Measurements from ENCODE around the gene CT47C1.
"Not testable (repeated sequence)": the region's sequence is repeated elsewhere in the genome, so short reads cannot be mapped to it uniquely, and the experiment has no call there.

Gene CT47C1

GRCh38 chrX:119072744-119073143 lies at the start of gene CT47C1:
Gene CT47C1 (plus strand): TSS chrX:119072993. CDS start chrX:119073226, 233 bp downstream.
- DNase-seq, result no peak

DNA sequence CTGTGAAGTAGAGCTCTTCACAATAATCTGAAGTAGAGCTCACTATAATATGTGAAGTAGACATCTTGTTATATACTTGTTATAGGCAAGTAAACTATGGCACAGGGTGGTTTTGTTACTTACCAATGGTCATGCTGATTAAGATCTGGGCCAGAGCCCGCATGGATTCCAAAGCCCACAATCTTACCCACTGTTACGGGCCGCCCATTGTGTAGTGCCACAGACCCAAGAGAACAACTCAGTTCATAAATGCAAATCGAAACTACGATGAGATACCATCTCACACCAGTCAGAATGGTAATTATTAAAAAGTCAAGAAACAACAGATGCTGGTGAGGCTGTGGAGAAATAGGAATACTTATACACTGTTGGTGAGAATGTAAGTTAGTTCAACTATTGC lies 46.9 kb upstream of the CT47C1 start:
- DNase-seq, result no peak

DNA sequence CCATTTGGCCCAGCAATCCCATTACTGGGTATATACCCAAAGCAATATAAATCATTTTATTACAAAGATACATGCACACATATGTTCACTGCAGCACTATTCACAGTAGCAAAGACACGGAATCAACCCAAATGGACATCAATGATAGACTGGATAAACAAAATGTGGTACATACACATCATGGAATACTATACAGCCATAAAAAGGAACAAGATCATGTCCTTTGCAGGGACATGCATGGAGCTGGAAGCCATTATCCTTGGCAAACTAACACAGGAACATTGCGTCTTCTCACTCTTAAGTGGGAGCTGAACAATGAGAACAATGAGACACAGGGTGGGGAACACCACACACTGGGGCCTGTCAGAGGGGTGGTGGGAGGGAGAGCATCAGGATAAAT lies 46.4 kb upstream of the CT47C1 start:
- not testable (repeated sequence) for DNase-seq

- not testable (repeated sequence) for DNase-seq
Measured at GRCh38 chrX:119027960-119028732, 44.6 kb upstream of the CT47C1 start.

- no peak for DNase-seq
Measured at GRCh38 chrX:119028733-119029330, 44.0 kb upstream of the CT47C1 start.

DNA sequence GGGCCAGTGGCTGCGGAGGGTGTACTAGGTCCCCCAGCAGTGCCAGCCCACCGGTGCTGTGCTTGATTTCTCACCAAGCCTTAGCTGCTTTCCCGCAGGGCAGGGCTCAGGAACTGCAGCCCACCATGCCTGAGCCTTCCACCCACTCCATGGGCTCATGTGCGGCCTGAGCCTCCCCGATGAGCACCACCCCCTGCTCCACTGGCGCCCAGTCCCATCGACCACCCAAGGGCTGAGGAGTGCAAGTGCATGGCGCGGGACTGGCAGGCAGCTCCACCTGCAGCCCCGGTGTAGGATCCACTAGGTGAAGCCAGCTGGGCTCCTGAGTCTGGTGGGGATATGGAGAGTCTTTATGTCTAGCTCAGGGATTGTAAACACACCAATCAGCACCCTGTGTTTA lies 43.1 kb upstream of the CT47C1 start:
- DNase-seq, result not testable (repeated sequence)

DNA sequence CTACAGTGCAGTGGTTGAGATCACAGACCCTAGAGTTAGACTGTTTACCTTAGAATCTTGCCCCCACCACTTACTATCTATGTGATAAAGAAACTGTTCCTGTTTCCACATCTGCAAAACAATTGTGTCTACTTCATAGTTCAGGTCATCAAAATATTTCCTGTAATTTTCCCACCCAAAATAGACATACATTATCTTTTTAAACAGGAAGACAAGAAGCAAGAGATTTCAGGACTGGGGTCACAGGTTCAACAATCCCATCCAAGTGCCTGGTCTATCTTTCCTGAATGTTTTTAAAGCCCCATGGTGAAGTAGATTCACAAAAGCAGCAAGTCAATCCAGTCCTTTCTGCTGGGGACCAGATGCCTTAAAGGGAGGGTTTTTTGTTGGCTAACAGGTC lies 41.8 kb upstream of the CT47C1 start:
- DNase-seq, result no peak

- no peak for DNase-seq
Measured at GRCh38 chrX:119036107-119037029, 36.4 kb upstream of the CT47C1 start.

DNA sequence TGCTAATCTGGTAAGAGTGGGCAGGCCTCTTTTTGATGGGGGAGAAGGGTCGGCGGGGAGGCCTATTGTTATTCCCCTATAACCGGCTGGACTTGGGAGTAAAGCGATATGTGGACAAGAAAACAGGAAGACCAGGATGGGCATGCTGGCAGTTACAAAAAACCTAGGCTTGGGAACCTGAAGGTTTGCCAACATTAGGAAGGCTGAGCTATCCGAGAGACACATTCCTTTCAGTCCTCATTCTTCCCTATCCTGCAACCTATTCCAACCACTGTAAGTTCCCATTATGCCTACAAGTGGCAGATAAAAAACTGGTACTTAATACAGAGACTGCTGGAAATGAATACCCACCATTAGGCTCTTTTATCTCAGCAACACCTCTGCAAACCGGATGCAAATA lies 32.4 kb upstream of the CT47C1 start:
- DNase-seq, result no peak

DNA sequence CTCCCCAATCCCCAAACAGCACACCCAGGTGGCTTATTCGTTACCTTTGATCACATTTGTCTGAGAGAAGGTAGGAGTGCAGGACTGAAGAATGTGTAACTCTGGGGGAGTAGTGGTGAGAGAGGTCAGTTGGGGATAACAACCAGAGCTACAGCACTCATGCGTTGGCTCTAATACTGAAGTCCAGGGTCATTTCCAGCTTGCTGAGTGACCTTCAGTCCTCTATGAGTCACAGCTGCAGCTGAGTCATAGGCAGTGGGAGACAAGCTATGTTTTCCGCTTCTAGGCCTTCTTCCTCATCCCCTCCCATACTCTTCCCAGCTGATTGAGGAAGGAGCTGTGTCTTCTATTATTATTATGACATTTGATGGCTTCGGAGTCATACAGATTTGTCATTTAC lies 31.6 kb upstream of the CT47C1 start:
- no peak for DNase-seq

DNA sequence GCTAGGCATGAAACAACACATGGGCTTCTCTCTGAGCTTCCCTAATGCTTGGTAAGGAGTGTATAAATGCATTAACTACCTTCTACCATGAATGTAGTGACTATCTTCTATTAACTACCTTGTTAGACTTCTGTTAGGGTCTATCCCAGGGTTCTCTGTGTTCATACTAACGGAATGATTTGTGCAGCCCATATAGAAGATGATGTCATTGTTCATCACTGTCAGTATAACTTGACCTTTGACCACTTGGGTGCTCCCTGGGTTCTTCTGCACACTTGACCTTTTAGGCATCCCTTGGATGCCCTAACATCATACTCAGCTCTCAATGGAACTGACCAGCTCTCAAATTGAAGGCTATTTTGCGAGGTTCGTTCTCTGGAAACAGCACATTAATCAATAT lies 30.8 kb upstream of the CT47C1 start:
- no peak for DNase-seq

- no peak for DNase-seq
Measured at GRCh38 chrX:119042996-119043395, 29.8 kb upstream of the CT47C1 start.

- no peak for DNase-seq
Measured at GRCh38 chrX:119045884-119046283, 26.9 kb upstream of the CT47C1 start.

- no peak for DNase-seq
Measured at GRCh38 chrX:119055687-119056086, 17.1 kb upstream of the CT47C1 start.

DNA sequence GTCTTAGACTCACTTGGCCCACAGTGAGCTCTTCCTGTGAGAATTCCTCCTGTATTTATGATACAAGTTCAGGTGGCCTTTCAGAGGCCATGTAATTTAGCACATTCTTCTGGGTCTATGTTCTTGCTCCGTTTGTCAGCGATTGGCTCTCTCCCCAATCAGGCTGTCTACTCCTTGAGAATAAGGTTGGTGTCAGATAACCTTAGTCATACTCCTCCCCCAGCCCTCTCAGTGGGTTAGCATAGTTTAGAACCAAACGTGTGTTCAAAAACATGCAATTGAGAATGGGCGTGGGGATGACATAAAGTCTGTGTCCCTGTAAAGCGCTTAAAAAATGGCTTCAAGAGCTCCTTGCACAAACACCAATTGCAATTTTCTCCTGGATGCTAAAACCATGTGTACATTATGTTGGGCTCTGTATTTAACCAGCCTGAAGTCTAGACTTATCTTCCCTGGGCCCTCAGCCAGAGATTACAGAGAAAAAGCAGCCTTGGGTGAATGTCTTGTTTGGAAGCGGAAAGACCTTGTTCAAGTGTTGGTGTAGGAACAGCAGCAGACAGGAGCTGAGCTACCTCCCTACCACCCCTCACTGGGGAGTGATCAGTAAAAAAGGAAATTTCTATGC lies 9.9 kb upstream of the CT47C1 start:
- DNase-seq, result peak in 2 of 3 experiments; percentile 30

- no peak for DNase-seq
Measured at GRCh38 chrX:119063428-119063827, 9.4 kb upstream of the CT47C1 start.

DNA sequence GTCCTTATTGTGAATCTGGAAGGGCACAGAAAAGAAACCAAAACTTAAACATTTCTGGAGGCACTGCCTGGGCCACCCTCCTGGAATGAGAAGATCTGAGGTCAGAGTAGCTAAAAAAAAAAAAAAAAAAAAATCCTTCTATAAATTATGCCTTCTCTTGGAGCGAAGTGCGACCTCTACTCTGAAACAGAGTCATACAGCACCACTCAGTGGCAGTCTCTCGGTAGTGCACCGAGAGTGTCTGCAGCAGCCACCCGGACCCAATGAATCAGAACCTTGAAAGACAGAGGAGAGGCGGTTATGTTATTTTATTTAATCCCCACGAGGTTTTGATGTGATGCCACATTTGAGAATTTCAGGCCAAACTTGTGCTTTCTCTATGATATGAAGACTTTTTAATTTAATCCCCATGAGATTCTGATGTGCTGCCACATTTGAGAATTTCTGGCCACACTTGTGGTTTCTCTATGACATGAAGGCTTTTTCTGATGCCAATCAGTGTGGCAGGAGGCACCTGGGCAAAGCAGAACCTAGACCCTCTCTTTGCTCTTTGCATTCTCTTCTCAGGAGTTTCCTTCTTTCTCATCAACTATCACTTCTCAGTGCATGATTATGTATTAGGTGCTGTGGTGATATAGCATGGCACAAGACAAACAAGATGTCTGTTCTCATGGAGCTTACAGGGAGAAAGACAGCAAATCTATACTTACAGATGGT lies 5.6 kb upstream of the CT47C1 start:
- peak; percentile 34 to 73 (median 38) for DNase-seq

- DNase-seq, result no peak
Measured at GRCh38 chrX:119069128-119069527, 3.7 kb upstream of the CT47C1 start.

- DNase-seq, result no peak
Measured at GRCh38 chrX:119069762-119070161, 3.0 kb upstream of the CT47C1 start.

DNA sequence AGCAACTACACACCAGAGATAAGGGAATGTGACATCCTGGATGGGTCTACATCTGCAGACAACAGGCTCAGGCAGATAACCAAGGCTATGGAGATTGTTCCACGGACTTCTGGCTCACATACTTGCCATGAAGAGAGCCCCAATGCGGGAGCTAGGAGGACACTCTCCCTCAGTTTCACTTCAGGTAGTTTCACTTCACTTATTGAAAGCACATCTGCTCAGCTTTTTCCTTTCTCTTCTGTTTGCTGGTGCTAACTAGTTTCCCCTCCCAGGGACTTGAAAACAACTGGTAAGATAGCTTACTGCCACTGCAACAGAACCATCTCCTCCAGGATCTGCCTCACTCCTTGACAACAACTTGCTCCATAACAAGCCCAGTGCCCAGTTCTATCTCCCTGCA lies 1.4 kb upstream of the CT47C1 start:
- DNase-seq, result no peak

DNA sequence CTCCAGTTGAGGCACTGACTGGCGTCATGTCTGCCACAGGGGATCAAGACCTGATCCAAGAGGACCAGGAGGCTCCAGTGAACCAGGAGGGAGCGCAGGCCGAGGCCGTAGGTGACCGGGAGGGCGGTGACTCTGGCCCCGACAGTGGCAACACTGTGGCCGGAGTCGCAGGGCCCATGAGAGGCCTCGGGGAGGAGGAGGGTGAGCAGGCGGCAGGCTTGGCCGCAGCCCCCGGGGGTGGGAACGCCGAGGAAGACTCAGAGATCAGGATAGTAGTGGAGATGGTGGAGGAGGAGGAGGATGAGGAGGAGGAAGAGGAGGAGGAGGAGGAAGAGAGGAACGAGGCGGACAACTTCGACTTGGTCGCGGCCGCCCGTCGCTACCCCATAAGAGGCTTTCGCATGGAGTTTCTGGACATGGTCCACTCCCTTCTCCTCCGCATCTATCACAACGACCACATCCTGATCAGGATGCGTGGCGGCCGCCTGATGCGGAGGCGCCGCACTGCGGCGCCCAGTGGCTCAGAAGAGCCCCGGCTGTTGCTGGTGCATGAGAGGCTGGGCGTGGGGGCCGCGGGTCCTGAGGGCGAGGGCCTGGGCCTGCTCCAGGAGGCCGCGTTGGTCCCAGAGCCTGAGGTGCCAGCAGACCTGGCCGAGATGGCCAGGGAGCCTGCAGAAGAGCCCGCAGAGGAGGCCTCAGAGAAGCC lies 560 bp downstream of the CT47C1 start:
- no peak for DNase-seq

- DNase-seq, result no peak
Measured at GRCh38 chrX:119073911-119074310, 1.1 kb downstream of the CT47C1 start.

Measured in NCI-H1417 (cell line).